Renal cortical epithelial cell (primary cell): ENCODE measurements around the gene MUSTN1. TPM values are rescaled to one million over a fixed set of nuclear protein-coding genes. Genes with fewer than 3 reads are reported as not detected.

Experiments
- DNase-seq: peaks from one replicate; pipeline ENCODE4 v3.0.0-alpha.2; 2011; ENCODE audit warnings: low read depth
- total RNA-seq: library from RNA; depleted of rRNA; stranded (reverse); fragments of >200 nt; gene quantifications from 2 replicates; pipeline ENCODE4 v1.2.3, GENCODE V29; 2014

The MUSTN1 gene
- total RNA-seq, 1 donor from 2014 or later: not detected

DNA sequence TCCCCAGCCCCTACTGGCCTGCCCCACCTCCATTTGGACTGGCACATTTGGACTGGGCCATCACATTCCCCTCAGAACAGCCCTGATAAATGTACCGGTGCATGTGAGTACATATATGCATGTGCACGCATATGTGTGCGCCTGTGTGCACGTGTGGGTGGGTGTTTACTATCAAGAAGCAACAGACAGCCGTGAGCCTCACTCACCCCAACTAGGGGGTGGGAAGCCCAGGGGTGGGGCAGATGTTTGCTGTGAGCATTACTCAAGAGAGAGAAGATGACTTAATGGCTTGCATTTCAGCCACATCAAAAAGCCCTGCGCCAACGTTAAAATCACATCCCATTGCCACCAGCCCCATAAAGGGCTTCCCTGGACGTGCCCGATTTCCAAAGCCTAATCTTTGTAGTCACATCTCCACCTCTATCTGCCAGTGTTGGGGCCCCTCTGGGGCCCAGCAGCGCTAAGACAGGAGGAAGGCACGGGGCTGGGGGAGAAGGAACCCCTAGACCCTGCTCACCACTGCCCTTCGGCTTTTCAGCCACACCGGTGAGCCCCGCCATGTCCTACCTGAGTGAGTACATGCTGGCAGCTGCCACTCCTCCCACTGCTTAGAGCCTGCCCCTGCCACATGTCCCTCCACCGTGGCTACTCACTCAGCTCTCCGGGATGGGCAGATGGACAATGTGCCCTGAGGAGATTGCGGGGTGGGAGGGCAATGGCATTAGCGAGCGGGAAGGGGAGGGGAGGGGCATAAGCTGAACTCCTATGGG lies 29.4 kb downstream of the MUSTN1 start:
- DNase-seq: no peak

DNA sequence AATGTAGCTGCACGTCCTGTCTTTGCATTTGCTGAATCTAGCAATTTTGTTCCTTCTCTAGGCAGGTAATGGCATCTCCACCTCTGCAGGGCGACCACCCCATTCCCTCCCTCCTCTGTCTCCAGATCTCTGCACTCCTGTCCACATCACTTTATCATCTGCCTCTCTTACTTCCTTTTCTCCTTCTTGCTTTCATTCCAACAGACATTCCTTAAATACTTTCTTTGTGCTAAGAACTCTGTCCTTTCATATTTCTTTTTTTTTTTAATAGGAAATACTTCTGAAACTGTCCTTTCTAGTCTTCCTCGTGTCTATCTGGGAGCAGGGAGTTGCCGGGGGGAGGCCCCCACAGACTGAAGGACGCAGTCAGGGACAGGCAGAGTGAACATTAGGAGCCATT lies 33.0 kb downstream of the MUSTN1 start:
- no peak for DNase-seq

DNA sequence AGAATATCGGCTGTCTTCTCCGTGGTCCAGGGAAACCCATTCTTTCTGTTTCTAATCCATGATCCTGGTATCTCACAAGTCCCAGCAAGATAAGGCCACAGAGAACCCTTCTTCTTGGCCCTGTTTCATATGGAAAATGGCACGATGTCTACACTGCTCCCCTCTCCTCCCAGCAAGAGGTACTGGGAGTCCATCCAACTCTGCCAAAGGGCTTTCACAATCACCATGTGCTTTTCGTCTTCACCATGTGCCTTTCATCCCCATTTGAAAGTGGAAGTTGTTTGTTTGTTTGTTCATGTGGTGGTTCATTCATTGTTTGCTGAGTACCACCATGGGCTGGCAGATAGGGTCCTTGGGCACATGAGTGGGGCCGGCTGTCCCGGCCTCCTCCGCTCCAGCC lies 34.7 kb downstream of the MUSTN1 start:
- no peak for DNase-seq

DNA sequence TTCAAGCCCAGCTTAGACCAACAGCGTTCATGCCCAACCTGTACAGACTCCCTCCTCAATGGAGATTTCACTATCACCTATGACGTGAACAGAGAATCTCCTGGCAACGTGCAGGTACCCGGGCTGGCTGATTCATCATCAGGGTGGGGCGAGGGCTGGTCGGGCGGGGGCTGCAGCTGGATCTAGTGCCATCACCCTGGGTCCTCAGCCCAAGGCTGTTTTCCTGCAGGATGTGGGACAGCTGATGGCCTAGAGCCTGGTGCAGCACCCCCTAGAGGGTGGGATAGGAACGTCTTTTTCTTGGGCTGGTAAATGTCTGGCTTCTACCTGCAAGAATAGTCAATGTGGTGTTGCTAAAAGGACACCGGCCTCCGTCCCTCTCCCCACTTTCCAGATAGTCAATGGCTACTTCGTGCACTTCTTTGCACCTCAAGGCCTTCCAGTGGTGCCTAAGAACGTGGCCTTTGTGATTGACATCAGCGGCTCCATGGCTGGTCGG lies 35.8 kb downstream of the MUSTN1 start:
- peak; percentile 3 for DNase-seq

DNA sequence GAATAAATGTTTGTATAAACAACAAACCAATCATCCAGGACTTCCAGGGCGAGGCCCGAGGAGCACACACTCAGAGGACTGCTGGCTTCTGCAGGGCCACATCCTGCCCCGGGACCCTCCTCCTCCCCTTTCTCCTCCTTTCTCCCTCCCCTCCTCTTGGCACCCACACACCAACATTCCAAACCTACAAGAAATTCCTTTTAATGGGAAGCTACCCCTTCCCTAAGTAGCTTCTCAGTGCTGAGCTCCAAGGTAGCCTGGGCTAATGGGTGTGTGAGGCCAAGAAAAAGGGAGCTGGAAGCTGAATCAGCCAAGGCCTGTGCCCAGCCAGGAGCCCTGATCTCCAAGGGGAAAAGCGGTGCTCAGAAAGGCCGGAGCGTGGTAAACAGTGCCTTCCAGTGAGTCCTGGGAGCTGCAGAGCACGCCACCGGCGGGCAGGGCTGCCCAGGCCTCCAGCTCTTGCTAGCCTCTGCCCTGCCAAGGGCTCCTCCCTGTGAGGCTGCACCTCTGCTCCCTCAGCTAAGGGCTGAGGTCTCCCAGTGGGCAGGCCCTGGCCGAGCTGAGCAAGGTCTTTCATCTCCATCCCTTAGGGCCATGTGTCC lies 36.3 kb downstream of the MUSTN1 start:
- DNase-seq: peak; percentile 9

DNA sequence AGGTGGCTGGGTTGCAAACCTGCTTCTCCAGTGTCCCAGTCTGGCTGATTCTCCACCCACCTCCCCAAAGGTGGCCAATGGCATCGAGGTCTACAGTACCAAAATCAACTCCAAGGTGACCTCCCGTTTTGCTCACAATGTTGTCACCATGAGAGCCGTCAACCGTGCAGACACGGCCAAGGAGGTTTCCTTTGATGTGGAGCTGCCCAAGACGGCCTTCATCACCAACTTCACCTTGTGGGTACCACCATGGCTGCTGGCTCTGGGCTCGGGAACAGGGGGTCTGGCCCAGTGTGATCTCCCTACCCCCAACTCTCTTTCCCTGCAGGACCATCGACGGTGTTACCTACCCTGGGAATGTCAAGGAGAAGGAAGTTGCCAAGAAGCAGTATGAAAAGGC lies 38.4 kb downstream of the MUSTN1 start:
- DNase-seq: no peak

DNA sequence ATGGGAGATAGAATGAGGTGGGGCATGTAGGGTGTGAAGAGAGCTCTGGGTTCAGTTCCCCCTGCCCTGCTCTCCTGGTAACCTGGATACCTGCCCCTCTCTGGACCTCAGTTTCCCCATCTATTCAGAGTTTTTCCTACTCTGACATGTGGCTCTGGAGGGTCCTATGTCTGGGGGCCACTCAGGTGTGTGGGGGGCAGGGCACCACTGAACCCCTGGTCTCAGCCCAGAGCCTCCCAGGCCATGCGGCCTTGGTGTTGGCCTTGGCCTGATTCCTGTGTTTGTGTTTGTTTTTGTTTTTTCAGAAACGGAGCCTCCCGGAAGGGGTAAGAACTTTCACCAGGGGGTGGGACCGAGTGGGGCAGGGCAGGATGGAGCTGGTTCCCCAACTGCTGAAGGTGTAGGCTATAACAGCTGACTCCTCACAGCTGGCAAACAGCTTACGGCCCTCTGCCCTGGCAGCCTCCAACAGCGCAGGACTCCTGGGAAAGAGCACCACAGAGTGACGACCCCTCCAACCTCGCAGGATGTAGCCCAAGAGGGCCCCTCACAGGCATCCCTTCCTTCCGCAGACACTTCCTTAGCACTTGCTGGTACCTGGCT lies 39.4 kb downstream of the MUSTN1 start:
- no peak for DNase-seq

DNA sequence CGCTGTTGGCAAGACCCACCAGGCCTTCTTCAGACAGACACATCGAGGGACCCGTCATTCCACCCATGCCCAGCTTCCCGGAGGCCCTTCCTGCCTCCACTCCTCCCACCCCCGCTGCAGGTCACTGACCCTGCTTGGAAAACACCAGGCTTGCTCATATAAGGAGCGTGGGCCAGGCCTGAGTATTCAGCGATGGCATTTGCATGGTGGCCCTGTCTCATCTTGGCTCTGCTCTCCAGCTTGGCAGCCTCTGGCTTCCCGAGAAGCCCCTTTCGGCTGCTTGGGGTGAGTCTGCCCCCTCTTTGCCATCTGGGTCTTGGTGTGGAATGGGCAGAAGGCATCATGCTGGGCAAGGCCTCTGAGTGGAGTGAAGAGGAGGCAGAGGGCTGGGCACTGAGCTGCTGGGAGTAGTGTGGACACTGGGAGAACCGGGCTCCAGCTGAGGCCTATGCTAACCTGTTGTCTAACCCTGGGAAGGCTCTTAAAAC lies 40.2 kb downstream of the MUSTN1 start, which contains the start of gene ITIH3:
Gene ITIH3 (plus strand): TSS at position 185 of the 488 bp plus-strand sequence. CDS start 8 bp downstream, at position 193.
- no peak for DNase-seq

DNA sequence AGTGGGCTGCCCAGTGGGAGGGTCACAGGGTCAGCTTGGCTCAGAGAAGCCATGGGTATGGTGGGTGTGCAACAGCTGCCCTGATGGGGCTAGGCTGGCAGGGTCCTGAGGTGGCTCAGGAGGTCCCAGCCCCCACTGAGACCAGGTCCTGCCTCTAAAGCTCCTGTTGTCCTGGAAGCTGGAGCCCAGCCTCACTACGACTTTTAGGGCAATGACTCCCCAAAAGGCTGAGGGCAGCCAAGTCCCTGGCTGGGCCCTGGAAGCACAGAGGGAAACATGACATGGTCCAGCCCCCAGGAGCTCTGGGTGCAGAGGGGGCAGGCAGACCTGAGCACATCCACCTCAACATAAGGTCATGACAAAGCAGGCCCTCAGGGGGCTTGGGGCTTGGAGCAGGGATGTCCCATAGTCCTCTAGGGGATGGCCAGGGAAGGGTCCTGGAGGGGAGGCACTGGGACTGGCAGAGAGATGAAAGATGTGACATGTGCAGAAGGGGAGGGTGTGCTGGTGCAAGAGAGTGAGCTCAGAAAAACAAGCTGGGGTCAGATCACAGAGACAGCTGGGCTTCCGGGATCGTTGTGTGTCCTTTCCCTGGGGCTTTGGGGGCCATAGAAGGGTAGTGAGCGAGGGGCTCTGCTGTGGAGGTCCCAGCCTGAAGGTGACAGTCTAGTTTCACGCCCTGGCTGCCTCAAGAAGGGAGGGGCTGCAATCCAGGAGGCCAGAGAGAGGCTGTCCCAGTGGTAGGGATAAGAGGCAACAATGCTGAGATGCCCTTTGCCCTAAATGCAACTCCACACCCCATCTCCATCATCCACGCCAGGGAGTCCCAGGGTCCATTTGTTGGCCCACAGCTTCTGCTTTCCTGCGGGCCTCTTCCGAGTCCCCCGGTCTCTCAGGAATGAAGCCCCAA lies 40.9 kb downstream of the MUSTN1 start:
- DNase-seq: no peak

DNA sequence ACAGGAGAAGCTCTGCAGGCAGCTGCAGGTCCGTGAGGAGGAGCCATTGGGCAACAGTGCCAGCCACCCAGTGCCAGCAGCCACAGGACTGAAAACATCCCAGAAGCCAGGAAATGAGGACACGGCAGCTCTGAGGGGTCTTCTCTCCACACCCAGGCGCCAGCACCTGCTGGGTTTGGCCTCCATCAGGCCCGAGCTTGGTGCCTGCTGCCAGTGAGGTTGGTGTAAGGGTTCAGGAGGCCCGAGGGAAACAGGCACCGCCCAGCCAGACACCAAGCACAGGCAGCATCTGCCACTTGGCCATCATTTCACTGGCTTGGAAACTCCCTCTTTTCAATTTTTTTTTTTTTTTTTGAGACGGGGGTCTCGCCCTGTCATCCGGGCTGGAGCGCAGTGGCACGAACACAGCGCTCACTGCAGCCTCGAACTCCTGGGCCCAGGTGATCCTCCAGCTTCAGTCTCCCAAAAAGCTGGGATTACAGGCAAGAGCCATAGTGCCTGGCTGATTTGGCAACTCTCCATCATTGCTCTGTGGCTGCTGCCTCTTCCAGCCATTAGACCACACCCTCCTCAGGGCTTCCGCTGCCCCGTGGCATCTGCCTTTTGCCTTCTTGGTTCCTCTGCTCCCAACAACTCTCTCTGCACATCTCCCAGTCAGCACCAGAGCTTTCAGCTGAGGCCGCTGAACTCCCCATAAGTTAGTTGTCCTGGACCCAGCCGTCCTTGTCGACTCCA lies 41.7 kb downstream of the MUSTN1 start:
- DNase-seq: no peak

DNA sequence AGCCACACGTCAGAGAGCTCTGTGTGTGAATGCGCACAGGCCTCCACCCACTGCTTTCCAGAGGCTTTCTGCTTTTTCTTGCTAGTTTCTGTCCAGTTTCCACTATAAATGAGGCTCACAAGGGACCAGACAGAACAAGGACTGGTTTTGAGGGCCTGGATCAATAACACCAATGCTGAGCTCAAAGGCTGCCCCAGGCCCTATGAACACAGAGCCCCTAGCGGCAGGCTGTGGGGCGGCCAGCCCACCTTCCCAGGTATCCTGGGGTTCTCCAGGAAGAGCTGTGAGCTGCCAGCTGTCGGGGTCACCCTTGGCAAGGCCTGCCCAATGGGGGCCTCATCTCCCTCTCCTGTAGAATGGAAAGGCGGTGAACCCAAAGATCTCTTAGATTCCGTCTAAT lies 42.4 kb downstream of the MUSTN1 start:
- no peak for DNase-seq

DNA sequence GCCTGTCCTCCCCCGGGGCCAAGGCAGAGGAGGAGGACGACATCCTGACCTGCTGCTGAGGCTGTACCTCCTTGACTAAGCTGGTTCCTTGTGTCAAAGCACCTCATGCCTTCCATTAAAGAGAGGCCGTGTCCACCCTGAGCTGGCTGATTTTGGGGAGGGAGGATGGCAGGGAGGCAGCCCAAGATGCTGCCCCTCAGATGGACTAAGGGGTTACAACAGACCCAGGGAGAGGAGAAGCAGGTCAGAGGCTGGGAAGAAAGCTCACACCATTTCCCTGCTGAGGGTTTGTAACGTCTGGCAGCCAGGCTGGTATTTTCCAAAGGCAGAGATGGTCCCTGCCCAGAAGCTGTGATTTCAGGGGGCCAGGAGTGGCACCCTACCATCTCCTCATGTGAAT lies 42.9 kb downstream of the MUSTN1 start:
- DNase-seq: no peak

DNA sequence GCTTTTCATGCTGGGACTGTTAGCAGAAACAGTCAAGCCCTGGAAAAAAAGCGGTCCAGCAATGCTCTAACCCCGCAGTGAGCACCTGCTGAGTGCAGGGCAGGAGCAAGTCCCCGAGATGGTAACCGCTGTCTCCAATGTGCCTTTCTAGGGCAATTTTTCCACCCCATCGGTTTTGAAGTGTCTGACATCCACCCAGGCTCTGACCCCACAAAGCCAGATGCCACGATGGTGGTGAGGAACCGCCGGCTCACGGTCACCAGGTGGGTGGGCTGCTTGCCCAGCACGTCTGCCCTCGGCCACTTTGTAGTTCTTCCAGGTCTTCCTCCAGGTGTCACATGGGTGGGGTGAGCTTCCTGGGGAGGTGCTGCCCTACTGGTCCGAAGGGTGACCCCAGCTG lies 43.5 kb downstream of the MUSTN1 start:
- no peak for DNase-seq

DNA sequence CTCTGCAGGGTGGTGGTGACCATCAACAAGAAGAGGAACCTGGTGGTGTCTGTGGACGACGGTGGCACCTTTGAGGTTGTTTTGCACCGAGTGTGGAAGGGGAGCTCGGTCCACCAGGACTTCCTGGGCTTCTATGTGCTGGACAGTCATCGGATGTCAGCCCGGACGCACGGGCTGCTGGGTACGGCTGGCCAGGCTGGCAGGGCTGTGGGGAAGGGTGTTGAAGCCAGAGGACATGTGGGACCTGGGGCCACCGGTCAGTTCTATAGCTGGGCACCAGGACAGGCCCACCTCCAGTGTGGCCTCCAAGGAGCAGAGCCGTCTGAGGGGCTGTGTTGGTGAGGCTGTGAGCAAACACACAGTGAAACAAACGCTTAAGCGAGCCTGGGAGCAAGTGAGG lies 44.1 kb downstream of the MUSTN1 start:
- DNase-seq: no peak

DNA sequence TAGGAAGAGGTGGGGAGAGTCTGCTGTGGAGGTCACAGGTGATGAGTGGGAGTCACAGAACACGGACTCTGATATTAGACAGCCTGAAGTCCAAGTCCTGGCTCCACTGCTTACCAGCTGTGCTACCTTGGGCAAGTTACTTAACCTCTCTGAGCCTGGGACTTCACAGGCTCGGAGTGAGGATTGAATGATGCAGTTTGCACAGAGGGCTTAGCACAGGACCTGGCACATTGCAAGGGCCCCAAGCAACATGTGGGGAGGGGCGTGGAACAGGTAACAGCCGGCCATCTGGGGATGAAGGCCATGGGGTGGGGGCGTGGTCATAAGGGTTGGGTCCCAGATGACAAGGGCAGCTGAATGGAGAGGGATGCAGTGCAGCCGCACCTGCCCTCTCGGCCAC lies 44.5 kb downstream of the MUSTN1 start:
- DNase-seq: no peak

DNA sequence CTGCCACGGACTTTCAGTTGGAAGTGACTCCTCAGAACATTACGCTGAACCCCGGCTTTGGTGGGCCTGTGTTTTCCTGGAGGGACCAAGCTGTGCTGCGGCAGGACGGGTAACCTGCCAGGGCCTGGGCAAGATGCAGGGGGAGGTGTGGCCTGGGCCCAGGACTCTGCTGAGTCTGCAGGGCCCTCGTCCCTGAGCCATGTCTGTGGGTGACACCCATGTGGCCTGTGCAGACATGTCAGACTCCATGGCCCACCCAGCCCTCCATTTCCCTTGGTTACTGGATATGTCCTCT lies 45.1 kb downstream of the MUSTN1 start:
- DNase-seq: no peak

DNA sequence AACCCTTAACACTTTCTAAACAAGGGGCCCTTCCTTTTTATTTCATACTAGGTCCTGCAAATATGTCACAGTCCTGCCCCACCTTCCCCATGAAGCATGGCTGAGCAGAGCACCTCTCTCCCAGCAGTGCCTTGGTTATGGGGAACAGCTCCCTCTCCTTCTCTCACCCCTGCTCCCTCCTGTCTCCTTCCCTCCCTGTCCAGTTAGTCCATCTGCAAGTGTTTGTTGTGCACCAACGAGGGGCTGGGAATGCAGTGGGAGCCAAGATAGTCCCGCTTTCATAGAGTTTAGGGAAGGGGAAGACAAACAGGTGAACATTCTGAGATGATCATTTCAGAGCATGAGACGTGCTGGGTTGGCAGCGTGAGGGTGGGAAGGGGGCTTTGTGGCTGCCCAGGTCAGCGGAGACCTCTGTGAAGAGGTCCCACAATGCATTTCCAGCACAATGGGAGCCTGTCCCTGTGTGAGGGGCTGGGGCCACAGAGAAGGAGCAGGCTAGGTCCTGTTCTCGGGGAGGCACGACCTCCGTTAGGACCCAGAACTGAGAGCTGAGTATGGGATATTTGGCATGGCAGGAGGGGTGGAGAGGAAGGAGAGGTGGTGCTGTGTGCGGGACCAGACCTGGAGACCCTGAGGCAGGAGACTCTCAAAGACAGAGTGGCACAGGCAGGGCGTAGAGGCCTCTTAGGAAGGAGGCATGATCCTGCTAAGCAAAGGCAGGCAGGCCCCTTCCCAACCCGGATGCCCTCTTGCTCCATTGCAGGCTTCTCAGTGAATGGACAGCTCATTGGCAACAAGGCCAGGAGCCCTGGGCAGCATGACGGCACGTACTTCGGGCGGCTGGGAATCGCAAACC lies 45.7 kb downstream of the MUSTN1 start:
- DNase-seq: no peak

DNA sequence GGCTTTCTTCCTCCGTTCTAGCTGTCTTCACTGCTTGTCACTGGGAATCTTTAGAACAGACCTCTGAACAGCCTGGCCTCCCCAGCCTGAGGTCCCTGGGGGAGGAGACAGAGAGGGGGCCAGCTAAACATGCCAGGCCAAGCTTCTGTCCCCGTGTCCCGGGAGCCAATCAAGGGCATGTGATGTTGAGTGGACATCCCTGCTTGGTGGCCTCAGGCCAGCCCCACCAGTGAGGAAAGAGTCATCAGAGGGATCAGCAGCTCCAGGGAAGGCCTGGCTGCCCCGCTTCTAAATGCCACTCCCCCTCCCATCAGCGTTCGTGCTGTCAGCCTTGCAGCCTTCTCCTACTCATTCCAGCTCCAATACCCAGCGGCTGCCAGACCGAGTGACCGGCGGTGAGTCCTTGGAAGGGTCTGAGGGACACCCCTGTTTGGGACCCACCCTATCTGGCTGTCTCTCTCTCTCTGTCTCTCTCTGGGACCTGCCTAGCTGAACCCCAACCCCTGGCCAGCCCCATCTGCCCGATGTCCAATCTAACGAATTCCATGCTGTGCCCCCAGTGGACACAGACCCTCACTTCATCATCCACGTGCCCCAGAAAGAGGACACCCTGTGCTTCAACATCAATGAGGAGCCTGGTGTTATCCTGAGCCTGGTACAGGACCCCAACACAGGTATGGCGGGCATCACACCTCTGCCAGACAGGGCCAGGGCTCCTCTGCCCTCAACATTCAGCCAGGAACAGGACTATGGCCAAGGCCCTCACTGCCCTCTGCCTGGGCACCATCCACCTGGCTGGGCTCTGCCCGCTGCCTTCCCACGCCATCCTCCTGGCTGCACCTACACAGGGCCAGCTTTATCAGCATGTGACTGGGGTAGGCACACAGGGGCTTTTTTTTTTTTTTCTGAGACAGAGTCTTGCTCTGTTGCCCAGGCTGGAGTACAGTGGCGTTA lies 46.9 kb downstream of the MUSTN1 start:
- no peak for DNase-seq

DNA sequence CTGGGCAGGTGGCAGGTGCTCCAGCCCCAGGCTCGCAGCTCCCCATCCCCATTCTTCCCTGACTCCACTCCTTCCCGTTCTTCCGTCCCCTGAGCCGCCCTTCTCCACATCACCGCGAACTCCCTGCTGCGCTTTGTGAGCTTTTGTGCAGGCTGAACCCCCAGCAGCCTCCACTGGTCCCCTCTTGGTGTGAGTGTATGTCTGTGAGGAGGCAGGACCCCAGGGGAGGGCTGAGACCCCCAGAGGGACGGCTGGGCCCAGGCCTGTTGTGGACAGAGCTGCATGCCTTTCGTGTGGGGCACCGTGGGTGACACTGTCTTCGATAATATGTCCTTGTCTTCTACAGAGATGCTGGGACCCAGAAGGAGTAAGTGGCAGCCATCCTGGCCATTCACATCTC lies 47.6 kb downstream of the MUSTN1 start:
- no peak for DNase-seq
